GM19023 (cell line): ENCODE results near the gene MYBPC2.
"Not testable (repeated sequence)": the region's sequence is repeated elsewhere in the genome, so short reads cannot be mapped to it uniquely, and the experiment has no call there.

Source experiments
- ATAC-seq: cut with Tn5 transposase; IDR thresholded peaks from one replicate; pipeline ENCODE4 v1.9.1; 2021; ENCODE audit warnings: mild to moderate bottlenecking, moderate library complexity; ENCODE audit not compliant: unreplicated experiment

The MYBPC2 gene

DNA sequence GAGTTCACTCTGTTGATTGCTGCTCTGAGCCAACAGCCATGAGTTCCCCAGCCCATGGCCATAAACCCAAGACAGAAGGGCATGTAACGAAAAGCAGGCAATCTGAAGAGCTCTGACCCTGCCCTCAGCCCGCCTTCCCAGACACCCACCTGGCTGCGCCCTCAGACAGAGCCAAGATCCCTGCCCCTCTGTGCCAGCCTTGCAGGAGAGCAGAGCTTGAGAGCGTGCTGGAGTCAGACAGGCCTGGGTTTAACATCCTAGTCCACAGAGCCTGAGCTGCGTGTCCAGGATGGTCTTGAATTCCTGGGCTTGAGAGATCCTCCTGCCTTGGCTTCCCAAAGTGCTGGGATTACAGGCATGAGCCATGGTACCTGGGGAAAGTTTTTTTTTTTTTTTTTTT, 24.6 kb downstream of the MYBPC2 start:
- ATAC-seq: no peak

DNA sequence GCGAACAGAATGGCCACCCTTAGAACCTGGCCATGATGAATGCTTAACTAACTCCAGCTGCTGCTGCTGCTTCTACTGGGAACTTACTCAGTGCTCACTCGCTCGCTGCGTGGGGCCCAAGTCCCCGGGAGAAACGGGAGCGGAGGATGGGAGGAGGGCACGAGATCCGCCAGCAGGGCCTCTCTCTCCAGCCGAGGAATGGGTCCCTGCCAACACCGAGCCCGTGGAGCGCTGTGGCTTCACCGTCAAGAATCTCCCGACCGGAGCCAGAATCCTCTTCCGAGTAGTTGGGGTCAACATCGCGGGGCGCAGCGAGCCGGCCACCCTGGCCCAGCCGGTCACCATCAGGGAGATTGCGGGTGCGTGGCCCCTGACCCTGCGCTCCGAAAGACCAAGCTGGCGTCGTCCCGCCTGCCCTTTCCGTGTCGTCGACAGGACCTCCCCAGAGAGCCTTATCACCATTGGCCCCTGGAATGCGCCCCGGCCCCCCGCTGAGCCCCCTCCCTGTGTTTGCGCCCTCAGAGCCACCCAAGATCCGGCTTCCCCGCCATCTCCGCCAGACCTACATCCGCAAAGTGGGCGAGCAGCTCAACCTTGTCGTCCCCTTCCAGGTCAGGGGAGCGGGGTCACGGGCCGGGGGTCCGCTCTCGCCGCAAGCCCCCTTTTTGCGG, 25.8 kb downstream of the MYBPC2 start:
- no peak for ATAC-seq

DNA sequence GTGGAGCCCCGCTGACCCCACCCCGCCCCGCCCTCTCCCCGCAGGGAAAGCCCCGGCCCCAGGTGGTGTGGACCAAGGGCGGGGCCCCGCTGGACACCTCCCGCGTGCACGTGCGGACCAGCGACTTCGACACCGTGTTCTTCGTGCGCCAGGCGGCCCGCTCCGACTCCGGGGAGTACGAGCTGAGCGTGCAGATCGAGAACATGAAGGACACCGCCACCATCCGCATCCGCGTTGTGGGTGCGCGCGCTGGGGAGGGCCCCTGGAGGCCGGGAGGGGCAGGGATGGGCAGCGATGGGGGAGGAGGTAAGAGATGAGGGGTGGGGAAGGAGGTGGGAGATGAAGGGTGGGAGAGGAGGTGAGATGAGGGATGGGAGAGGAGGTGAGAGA, 26.4 kb downstream of the MYBPC2 start:
- no peak for ATAC-seq

DNA sequence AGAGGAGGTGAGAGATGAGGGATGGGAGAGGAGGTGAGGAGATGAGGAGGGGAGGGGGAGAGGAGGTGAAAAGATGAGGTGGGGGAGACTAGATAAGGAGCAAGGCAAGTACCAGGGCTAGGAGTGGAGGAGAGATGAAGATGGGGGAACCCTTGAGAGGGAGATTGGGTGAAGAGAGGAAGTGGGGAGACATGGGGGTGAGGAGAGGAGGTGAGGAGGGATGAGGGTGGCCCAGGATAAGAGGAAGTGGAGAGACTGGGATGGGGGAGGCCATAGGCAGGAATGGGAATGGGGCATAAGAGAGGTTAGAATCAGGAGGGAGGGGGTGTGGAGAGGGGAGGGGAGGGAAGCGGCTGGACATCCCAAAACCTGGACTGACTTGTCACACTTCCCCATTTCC, 26.9 kb downstream of the MYBPC2 start:
- ATAC-seq: no peak

DNA sequence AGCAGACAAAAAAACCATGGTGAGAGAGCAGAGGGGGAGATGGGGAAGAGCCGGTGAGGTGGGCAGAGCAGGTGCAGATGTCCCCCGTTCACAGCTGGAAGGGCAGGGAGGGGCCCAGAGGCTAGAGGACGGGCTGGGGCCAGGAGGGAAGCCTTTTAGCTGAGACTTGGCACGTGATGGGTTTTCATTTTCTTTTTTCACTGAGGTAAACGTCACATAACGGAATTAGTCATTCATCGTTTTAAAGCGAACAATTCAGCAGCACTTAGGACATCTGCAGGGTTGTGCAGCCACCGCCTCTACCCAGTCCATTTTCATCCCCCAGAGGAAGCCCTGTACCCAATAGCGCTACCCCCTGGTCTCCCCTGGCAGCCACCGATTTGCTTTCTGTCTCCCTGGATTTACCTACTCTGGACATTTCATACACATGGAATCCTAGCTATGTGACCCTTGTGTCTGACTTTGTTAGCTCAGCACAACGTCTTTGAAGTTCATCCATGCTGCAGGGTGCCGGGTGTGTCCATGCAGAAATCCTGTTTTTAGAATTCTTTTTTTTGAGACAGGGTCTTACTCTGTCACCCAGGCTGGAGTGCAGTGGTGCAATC, 27.6 kb downstream of the MYBPC2 start:
- peak; percentile 56 for ATAC-seq

DNA sequence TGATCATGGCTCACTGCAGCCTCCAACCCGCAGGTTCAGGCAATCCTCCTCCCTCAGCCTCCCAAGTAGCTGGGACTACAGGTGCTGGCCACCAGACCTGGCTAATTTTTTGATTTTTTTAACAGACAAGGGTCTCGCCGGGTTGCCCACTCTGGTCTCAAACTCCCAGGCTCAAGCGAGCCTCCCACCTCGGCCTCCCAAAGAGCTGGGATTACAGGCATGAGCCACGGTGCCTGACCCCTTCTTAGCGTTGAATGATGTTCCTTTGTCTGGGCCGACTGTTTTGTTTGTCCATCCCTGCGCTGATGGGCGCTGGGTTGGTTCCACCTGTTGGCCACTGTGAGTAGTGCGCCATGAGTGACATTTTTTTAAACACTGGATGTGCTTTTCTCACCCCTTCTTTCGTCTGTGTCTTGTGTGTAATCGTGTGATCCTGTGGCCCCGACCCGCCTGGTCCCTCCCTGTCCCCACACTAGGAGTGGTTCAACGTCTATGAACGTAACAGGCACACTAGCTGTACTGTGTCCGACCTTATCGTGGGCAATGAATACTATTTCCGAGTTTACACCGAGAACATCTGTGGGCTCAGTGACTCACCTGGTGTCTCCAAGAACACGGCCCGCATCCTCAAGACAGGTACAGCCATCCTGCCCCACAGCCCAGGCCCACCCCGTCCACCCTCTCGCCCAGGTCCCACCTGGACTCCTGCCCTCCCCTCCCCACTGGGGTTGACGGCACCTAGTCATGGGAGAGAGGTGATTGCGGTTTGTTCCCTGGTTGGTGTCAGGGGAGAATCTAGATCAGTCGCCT, 28.6 kb downstream of the MYBPC2 start:
- ATAC-seq: no peak

DNA sequence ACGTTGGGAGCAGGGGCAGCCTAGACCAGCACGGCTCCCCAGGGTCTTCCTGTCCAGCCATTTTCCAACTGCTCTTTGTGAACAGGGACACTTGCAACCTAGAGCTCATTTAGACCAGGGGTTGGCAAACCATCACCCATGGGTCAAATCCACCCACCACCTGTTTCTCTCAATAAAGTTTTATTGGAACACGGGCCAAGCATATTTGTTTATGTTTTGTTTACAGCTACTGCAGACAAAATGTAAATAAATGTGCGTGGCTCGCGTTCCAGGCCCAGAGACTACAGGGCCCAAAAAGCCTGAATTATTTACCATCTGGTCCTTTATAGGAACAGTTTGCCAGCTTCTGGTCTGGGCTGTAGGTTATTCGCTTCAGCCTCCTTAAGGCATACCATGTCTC, 30.3 kb downstream of the MYBPC2 start:
- no peak for ATAC-seq

DNA sequence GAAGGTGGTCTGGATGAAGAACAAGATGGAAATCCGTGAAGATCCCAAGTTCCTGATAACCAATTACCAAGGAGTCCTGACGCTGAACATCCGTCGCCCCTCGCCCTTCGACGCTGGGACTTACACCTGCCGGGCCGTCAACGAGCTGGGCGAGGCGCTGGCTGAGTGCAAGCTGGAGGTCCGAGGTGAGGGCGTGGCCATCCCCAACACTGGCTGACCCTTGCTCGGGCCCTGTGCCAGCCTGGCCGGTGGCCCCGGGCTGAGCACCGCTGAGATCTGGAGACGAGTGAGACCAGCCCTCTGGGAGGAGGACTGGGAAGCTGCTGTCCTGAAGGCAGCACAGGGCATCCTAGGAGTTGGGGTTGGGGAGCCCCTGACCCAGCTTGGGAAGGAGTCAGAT, 31.7 kb downstream of the MYBPC2 start:
- ATAC-seq: no peak

DNA sequence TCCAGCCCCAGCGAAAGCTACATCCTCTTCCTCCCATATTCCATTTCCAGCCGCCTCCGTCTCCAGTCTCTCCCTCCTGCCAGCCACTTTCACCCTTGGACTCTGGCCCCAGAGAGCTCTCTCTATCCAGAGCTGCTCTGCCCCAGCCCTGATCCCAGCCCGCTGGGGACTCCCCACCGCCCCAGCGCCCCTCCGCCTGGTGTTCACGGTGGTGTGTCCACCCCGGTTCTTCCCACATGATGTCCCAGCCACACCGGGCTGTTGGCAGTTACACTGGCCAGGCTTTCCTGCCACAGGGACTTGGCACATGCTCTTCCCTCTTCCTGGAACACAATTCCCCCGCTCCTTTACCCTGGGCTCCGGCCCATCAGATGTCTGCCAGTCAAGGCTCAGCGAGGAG, 32.3 kb downstream of the MYBPC2 start:
- ATAC-seq: no peak

DNA sequence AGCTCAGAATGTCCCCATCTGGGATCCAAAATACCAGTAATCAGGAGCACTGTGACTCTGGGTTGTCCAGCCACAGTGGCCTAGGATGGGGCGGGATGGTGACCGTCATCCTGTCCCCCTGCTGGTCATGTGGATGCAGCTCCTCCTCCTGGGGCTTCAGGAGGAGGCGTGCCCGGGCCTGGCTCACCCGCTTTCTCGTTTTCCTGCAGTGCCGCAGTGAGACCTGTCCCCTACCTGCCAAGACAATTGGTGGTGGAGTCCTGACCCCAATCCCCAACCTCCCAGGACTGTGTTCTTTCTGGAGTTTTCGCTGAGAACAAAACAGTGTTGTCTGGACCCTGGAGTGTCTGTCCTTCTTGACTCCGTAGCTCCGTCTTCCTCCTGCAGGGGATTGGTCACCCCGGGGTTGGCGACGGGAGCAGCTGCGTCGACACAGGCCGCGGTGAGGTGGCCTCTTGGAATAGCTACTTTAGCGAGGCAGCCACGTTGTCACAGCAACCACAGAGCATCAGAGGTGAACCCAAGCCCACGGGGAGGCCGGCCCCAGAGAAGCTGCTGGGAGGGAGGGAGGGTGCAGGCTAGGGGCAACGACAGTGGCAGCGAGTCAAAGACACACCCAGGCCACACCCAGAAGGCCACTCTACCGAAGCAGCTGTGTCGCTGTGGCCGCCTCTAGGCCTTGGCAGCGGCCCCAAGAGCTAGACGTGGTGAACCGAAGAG, 33.5 kb downstream of the MYBPC2 start:
- no peak for ATAC-seq

DNA sequence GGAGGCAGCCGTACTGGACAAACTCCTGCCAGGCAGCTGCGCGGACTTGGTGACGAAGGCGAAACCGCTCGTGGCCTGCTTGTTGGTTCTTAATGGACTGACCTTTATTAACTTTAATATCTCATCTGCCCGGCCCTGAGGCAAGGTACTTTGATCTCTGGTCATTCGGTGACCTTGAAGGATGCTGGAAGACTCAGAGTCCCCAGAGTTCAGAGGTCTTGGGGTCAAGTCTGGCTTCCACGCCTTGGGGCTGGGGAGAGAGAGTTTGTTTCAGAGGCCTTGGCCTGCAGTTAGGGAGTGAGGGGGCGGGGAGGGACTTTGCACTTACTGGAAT, 34.0 kb downstream of the MYBPC2 start:
- no peak for ATAC-seq

DNA sequence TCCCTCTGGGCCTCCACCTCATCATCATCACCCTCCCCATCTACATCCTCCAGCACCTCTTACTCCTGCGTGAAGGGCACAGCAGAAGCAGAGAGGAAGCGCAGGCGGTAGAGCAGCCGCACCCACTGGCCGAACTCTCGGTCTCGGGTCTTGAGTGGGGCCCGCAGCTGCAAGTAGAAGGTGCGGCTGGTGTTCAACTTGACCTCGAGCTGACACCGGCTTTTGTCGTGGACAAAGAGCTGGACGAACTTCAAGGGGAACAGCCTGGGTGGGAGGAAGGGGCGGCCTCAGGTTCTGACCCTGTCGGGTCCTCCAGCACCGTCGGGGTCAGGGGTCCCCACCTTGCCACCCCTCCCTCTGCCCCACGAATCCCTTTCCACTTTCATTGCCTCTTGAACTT, 34.9 kb downstream of the MYBPC2 start:
- ATAC-seq: no peak

DNA sequence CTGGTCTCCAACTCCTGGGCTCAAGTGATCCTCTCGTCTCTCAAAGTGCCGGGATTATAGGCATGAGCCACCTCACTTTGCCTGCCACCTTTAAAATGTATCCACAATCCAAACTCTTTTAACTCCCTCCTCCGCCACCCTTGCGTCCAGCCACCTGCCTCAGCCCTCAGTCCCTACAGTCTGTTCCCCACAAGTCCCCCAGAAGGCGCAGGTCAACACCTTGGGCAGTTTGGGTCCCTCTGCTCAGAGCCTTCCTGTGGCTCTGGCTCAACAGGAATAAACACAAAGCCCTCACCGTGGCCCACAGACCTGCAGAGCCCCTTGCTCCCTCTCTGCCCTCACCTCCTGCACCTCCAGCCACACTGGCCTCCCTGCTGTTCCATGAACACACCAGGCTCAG, 36.1 kb downstream of the MYBPC2 start:
- ATAC-seq: no peak

DNA sequence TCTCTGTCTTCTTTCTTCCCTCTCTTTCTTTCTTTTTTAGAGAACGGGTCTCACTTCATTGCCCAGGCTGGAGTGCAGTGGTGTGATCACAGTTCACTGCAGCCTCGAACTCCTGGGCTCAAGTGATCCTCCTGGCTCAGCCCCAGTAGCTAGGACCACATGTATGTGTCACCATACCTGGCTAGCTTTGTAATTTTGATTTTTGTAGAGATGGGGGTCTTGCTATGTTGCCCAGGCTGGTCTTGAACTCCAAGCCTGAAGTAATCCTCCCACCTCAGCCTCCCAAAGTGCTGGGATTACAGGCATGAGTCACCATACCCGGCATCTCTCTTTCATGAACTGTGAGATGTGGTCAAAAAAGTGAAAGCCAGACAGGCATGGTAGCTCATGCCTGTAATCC, 40.6 kb downstream of the MYBPC2 start:
- ATAC-seq: not testable (repeated sequence)

DNA sequence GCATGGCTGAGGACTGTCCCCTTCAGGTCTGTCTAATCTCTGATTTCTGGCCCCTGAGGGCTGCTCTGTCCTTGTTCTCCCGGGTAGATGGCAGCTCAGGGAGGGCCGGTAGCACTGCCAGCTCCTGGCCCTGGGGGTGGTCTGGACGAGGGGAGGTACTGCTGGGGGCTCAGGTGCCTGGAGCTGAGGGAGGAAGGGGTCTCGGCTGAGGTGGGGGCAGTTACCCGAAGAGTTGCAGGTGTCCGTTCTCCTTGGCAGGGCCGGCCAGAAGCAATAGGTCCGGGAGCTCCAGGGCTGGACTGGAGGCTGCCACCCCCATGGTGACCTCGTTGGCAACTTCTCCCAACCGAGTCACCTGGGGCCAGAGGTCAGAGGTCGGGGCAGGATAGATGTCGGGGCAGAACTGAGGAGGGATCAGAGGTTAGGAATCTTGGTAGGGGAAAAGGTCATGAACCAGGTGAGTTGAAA, 42.4 kb downstream of the MYBPC2 start:
- no peak for ATAC-seq

DNA sequence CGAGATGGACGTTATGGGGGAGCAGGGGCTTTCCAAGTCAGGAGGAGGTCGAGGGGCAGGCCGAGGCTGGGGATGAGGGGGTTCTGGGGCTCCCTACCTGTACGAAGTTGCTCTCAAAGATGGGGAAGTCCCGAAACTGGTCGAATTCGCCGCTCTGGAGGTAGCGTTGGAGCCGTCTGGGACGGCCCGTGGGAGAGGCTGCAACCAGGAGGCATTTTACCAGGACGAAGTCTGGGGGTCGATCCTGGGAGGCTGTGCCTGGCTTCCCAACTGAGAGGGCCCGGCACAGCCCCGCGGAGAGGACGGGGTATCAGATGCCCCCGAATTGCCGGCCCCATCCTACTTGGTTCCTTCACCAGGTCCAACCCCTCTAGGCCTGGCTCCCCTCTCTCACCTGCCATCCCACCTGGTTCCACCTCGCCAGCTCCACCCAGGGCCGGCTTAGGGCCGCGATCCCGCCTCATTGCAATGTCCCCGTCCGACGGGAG, 43.1 kb downstream of the MYBPC2 start:
- no peak for ATAC-seq

DNA sequence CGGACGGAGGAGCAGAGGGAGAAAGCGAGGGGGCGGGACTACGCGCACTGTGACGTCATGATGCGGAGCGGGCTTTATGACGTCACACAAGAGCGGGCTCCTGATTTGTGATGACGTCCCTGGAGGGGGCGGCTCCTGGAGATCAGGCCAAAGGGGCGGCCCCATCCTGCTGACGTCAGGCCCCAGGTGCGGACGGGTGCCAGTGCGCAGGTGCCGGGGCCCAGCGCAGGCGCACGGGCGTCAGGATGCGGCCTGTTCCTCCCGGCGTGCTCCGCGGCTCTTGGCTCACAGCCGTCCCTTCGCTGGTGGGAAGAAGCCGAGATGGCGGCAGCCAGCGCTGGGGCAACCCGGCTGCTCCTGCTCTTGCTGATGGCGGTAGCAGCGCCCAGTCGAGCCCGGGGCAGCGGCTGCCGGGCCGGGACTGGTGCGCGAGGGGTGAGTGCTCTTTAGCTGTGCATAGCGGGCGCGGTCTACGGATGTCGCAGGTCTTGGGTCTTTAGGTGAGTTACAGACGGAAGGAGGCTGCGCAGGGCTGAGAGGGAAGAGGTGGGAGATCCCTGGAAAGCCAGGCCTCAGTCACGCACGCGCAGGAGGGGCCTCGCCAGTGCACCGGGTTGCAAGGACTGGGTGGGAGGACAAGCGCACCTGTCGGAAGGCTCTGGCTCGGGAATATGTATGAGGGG, 43.7 kb downstream of the MYBPC2 start, which contains the start of the genes EMC10 and GARIN5A:
Gene EMC10, plus strand, starts transcription at position 284 of the 683 bp plus-strand sequence. Its CDS starts 38 bp downstream, at position 322.
Gene GARIN5A, minus strand, starts transcription at position 625 of the 683 bp plus-strand sequence. Its CDS starts 460 bp downstream, at position 165.
- peak; percentile 73 for ATAC-seq

DNA sequence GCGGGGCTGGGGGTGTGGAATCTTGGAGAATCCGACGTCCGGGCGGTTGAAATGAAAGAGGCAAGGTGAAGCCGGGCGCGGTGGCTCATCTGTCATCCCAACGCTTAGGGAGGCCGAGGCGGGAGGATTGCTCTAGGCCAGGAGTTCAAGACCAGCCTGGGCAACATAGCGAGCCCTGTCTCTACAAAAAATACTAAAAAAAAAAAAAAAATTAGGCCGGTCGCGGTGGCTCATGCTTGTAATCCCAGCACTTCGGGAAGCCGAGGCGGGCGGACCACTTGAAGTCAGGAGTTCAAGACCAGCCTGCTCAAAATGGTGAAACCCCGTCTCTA, 44.2 kb downstream of the MYBPC2 start:
- ATAC-seq: no peak

DNA sequence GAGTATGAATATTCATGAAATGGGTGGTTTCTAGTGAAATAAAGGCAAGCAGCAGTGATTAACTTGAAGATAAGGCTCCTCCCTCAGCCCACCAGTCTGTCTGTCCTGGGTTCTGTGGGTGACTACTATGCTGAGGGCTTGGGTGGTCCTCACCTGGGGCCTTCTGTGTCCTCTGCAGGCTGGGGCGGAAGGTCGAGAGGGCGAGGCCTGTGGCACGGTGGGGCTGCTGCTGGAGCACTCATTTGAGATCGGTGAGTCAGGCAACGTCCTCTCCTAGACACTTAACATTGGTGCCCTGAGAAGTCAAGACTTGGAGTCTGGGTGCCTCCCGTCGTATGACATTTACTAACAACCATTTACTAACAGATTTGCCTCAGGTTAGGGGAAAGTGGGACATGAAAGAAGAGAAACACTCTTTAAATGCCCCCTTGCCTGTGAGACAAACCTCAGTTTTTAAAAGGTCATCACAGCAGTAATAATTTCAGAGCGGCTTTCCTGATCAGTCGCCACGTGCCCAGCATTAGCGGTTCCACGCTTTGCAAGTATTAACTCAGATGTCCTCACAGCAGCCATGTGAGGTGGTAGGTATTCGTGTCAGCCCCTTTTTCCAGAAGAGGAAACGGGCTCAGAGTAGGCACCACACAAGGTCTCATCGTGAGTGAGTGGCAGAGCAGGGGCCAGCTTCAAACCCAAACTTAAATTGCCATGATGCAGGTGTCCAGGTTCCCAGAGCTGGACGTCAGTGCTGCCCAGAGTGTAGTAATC, 45.2 kb downstream of the MYBPC2 start:
- no peak for ATAC-seq
